ENCODE measurements around the gene ZBTB24.

ZBTB24 gene

DNA sequence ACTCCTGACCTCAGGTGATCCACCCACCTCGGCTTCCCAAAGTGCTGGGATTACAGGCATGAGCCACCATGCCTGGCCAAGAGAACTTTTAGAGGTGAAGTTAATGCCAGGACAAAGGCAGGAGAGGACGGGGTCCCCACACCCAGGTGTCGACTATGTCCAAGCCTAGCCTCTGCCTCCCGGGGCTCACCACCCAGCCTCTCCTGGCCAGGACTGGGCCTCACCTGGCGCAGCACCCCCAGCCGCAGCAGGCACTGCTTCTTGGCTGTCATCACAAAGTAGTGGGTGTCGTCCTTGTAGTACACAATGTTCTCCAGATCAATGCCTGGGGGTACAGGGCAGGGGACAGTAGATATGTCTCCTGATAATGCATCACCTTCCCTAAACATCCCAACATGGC is 31.6 kb downstream of the ZBTB24 start:
- TF ChIP-seq, protein P1, sequence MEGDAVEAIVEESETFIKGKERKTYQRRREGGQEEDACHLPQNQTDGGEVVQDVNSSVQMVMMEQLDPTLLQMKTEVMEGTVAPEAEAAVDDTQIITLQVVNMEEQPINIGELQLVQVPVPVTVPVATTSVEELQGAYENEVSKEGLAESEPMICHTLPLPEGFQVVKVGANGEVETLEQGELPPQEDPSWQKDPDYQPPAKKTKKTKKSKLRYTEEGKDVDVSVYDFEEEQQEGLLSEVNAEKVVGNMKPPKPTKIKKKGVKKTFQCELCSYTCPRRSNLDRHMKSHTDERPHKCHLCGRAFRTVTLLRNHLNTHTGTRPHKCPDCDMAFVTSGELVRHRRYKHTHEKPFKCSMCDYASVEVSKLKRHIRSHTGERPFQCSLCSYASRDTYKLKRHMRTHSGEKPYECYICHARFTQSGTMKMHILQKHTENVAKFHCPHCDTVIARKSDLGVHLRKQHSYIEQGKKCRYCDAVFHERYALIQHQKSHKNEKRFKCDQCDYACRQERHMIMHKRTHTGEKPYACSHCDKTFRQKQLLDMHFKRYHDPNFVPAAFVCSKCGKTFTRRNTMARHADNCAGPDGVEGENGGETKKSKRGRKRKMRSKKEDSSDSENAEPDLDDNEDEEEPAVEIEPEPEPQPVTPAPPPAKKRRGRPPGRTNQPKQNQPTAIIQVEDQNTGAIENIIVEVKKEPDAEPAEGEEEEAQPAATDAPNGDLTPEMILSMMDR (IDR thresholded peaks at IDR 0.05; ENCODE audit: insufficient read depth, missing control alignments), result no peak
- DNase-seq (ENCODE audit: insufficient read length, low spot score) (no peak), FAIRE-seq (no peak)

DNA sequence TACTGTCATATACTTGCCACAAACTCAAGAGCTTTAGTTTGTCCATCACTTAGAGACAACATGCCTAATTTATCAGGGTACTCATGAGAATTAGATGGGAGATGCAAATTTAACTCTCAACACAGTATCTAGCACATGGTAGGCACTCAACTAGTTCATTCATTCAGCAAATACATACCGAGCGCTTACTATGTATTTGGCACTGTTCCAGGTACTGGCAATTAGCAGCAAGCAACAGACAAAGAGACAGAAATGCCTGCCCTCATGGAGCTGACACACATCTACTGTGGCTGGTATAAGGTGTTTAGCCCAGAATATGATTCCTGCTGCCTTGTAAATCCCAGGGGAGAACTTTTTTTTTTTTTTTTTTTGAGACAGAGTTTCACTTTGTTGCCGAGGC is 32.2 kb downstream of the ZBTB24 start:
- TF ChIP-seq, protein P1 (IDR thresholded peaks at IDR 0.05; ENCODE audit: insufficient read depth, missing control alignments), result no peak
- FAIRE-seq (no peak), DNase-seq (ENCODE audit: insufficient read length, low spot score) (no peak)

DNA sequence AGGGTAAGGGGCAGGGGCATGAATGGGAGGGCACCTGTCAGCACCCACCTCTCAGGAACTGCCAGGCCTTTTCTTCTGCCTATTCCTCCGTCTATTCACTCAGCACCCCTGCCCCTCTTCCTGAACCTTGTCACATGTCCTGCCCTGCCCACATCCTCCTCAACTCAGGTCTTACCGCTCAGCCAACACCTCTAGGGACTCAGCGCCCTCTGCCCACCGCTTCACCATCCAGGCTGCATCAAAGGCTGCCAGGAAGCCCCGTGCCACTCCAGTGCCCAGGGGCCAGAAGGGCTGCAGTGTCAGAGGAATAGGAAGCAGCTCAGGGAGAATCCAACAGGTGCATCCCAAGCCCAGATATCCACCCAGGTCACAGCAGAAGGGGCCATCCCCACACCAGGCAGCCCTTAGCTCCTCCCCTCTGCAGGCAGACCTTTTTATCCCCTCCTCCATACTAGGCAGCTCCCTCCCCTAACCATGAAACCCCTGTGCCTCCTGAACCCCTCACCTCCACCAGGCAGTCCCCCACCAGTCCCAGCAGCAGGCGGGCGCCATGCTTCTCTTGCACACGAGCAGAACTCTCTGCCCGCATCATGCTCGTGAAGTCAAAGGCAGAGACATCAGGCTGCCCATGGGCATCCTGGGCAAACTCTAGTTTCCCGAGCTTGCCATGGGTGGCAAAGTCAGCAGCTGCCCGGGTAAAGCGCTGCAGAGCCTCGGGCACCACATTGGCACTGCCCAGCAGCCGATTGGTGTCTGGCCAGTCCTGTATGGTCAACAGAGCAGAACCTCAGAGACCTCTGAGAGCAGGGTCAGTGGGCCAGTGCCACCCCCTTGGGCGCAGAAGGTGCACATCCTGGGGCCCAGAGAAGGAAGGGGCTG is 33.0 kb downstream of the ZBTB24 start:
- TF ChIP-seq, protein P1 (IDR thresholded peaks at IDR 0.05; ENCODE audit: insufficient read depth, missing control alignments), result no peak
- no peak for FAIRE-seq
- no peak for DNase-seq (ENCODE audit: insufficient read length, low spot score)

- no peak for FAIRE-seq
- TF ChIP-seq, protein P1 (IDR thresholded peaks at IDR 0.05; ENCODE audit: insufficient read depth, missing control alignments), result no peak
- no peak for DNase-seq (ENCODE audit: insufficient read length, low spot score)
Measured at GRCh38 chr6:109449064-109449794, 33.8 kb downstream of the ZBTB24 start.

GRCh38 chr6:109448615-109449014 is 34.4 kb downstream of the ZBTB24 start:
- FAIRE-seq, result no peak

DNA sequence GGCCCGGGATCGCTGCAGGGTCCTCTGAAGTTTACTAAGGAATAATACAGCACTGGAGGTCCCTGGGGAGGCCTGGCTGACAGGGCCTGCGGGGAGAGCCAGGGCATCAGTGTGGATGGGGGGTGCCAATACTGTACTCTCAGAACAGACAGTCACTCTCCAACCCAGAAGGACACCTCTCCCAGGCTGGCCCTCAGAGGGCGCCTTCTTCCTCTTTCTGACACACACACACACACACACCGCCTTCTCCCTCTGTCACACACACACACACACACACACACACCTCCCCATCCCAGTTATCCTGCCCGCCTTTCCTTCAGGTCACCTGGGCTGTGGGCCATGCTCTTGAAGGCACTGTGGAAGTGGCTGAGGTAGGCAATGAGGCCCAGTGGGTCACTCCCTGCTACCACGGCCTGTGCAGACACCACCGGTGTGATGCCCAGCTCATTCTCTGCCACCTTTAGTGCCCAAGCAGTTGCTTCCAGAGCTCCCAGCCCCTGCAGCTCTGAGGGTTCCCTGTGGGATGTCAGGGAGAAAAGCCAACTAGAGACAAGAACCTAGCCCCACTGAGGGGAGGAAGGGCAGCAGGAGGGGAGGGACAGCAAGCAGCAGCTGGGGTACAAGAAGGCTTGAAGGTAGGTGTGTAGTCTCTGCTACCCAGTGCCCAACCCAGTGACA is 35.0 kb downstream of the ZBTB24 start:
- FAIRE-seq (no peak), DNase-seq (ENCODE audit: insufficient read length, low spot score) (no peak)
- TF ChIP-seq, protein P1 (IDR thresholded peaks at IDR 0.05; ENCODE audit: insufficient read depth, missing control alignments), result no peak

More at GRCh38 chr6:109448615-109449014, 34.4 kb downstream of the ZBTB24 start:
- DNase-seq (ENCODE audit: insufficient read length, low spot score), result no peak
- TF ChIP-seq, protein P1 (IDR thresholded peaks at IDR 0.05; ENCODE audit: insufficient read depth, missing control alignments), result no peak

All from D721Med (cell line).